ENCODE measurements around the gene CCDC171.
A peak's percentile ranks its signal among the peaks of the same experiment; 100 is the strongest.
"Not testable (repeated sequence)": the region's sequence is repeated elsewhere in the genome, so short reads cannot be mapped to it uniquely, and the experiment has no call there.

CCDC171 gene

DNA sequence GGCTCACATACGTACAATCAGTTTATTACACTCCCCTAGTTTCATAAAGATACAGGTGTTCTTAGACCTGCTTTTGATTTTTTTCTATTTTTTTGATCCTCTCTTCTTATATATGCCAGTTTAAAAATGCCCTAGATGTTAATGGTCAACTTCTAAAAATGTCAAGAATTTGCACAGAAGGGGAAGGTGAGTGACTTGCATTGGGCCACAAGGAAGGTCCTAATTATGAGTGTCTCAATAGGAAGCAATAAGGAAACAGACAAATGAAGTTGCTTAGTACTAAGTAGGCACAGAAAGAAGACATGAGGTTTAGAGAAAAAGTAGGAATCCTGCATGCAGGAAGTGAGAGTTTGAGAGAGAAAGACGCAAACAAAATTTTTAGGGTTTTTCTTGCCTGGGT lies 3.2 kb upstream of the CCDC171 start:
- no peak for DNase-seq
- Histone ChIP-seq H3K27ac (ENCODE audit: insufficient read depth, low read length, poor library complexity, severe bottlenecking) (no peak overlapping the region), H3K27me3 (replicated peaks; ENCODE audit: control insufficient read depth, insufficient read depth, low read length, poor library complexity, severe bottlenecking) (no peaks in the 10 kb centered on the region), H3K4me3 (ENCODE audit: insufficient read depth, low read depth, low read length, poor library complexity, severe bottlenecking) (no peak overlapping the region), H3K36me3 (ENCODE audit: control insufficient read depth, insufficient read depth, low read length) (no peaks in the 10 kb centered on the region), H3K4me1 (ENCODE audit: control insufficient read depth, insufficient read depth, low read length, poor library complexity, severe bottlenecking) (peaks cover 9% of the 10 kb centered on the region), H3K9me3 (ENCODE audit: control insufficient read depth, low read length) (no peaks in the 10 kb centered on the region)

DNA sequence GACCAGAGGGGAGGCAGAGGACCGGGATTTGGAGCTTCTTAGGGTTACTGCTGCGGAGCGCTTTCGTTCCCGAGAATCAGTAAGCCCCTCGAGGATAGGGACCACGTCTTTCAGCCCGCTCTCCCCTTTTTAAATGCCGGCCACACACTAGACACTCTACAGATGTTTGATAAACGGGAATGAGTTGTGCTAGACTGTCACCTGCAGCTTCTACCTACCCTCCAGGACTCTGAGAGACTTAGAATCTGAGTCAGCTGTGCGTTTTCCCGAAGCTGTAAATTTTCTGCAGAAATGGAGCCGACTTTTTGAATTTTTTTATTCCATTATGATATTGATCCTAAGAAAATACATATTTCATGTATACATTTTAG lies 670 bp downstream of the CCDC171 start:
- H3K36me3 ChIP-seq (ENCODE audit: control insufficient read depth, insufficient read depth, low read length): no peaks in the 10 kb centered on the region
- peak overlapping the region; percentile 85 for H3K4me3 ChIP-seq (ENCODE audit: insufficient read depth, low read depth, low read length, poor library complexity, severe bottlenecking)
- no peaks in the 10 kb centered on the region for H3K9me3 ChIP-seq (ENCODE audit: control insufficient read depth, low read length)
- H3K4me1 ChIP-seq (ENCODE audit: control insufficient read depth, insufficient read depth, low read length, poor library complexity, severe bottlenecking): peaks cover 9% of the 10 kb centered on the region
- H3K27ac ChIP-seq (ENCODE audit: insufficient read depth, low read length, poor library complexity, severe bottlenecking): no peak overlapping the region
- no peaks in the 10 kb centered on the region for H3K27me3 ChIP-seq (replicated peaks; ENCODE audit: control insufficient read depth, insufficient read depth, low read length, poor library complexity, severe bottlenecking)
- no peak for DNase-seq

DNA sequence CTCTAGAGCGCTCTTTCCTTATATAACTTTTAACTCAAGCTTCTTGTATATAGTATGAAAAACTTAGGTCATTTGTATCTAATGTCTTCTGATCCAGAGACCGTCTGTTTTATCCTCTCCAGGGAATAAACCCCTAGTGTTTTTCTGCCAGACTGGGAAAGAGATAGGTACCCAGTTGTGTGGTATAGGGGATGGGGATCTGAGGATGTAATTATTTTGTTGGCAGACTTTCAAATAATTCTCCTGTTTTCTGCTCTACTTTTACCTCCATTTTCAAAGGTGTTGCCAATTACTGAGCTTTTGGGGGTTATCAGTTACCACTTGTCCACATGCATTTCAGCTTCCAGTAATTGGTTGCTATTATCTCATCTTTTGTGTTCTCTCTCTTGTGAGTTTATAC lies 17.9 kb downstream of the CCDC171 start:
- Histone ChIP-seq H3K4me3 (ENCODE audit: insufficient read depth, low read depth, low read length, poor library complexity, severe bottlenecking) (no peak overlapping the region), H3K4me1 (ENCODE audit: control insufficient read depth, insufficient read depth, low read length, poor library complexity, severe bottlenecking) (no peaks in the 10 kb centered on the region), H3K9me3 (ENCODE audit: control insufficient read depth, low read length) (no peaks in the 10 kb centered on the region), H3K27me3 (replicated peaks; ENCODE audit: control insufficient read depth, insufficient read depth, low read length, poor library complexity, severe bottlenecking) (no peaks in the 10 kb centered on the region), H3K36me3 (ENCODE audit: control insufficient read depth, insufficient read depth, low read length) (no peaks in the 10 kb centered on the region), H3K27ac (ENCODE audit: insufficient read depth, low read length, poor library complexity, severe bottlenecking) (no peak overlapping the region)
- no peak for DNase-seq

DNA sequence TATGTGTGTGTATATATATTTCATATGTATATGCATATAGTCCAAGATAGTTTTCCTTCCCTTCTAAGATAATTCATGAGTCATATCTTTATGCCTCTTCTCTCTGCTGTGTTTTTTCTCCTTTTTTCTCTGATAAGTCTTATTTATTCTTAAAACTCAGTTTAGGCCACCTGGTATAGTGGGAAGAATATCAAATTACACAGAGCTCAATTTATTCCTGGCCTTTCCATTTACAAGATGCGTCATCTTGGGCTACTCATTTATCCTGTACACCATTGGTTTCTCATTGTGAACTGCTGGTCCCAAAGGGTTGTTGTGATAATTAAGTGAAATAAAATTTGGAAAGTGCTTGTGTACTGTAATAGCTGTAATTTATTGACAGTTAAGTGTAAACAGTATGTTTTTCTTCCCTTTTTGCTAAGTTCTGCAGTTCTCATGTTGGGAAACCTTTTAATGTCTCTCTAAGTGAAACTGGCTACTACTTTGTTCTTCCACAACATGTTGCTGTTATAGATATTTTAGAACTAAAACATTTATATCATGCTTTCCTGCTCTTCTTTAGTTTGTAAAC lies 19.4 kb downstream of the CCDC171 start:
- Histone ChIP-seq H3K36me3 (ENCODE audit: control insufficient read depth, insufficient read depth, low read length) (no peaks in the 10 kb centered on the region), H3K9me3 (ENCODE audit: control insufficient read depth, low read length) (no peaks in the 10 kb centered on the region), H3K27me3 (replicated peaks; ENCODE audit: control insufficient read depth, insufficient read depth, low read length, poor library complexity, severe bottlenecking) (no peaks in the 10 kb centered on the region), H3K4me3 (ENCODE audit: insufficient read depth, low read depth, low read length, poor library complexity, severe bottlenecking) (no peak overlapping the region), H3K27ac (ENCODE audit: insufficient read depth, low read length, poor library complexity, severe bottlenecking) (no peak overlapping the region), H3K4me1 (ENCODE audit: control insufficient read depth, insufficient read depth, low read length, poor library complexity, severe bottlenecking) (no peaks in the 10 kb centered on the region)
- DNase-seq: no peak

DNA sequence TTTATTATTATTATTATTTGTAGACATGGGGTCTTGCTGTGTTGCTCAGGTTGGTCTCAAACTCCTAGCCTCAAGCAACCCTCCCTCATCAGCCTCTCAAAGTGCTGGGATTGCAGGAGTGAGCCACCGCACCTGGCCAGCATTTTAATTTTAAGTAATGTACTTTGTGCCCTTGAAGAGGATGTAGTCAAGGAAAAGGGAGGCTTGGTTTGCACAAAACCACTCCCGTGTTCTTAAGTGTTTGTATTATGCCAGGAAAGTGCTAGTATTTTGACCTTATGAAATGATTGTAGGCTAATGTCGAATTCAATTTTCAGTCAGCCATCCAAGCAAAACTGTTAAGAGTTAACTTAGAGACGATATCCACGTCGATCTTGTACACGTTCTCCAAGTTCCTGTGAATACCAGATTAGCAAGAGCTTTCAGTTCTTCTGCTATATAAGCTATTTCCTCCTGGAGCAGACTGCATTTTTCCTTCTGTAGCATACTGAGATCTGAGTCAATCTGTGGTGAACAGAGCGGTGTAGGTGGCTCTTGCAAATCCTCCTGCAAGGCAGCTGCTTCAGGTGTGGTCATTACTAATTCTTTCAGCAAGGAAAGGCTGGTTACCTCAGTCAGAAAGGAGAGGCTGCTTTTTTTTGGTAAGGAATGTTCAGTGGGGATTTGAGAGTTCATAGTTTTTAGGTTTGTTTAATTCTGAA lies 23.7 kb downstream of the CCDC171 start:
- Histone ChIP-seq H3K36me3 (ENCODE audit: control insufficient read depth, insufficient read depth, low read length) (no peaks in the 10 kb centered on the region), H3K4me3 (ENCODE audit: insufficient read depth, low read depth, low read length, poor library complexity, severe bottlenecking) (no peak overlapping the region), H3K27ac (ENCODE audit: insufficient read depth, low read length, poor library complexity, severe bottlenecking) (no peak overlapping the region), H3K27me3 (replicated peaks; ENCODE audit: control insufficient read depth, insufficient read depth, low read length, poor library complexity, severe bottlenecking) (no peaks in the 10 kb centered on the region), H3K4me1 (ENCODE audit: control insufficient read depth, insufficient read depth, low read length, poor library complexity, severe bottlenecking) (no peaks in the 10 kb centered on the region), H3K9me3 (ENCODE audit: control insufficient read depth, low read length) (no peaks in the 10 kb centered on the region)
- DNase-seq: no peak

DNA sequence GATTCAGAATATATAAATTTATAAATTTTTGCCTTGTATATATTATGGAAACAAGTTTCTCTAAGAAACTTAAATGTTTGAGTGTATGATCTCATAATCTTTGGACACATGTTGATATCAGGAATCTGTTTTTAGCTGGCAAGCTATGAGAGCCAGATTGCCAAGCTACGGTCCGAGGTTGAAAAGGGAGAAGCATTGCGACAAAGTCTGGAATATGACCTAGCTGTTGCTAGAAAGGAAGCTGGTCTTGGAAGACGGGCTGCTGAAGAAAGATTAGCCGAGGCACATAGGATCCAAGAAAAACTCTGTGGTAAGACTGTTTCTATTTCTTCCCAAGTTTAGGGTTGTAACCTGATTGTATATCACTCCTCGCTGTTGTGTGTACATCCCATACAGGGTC lies 25.9 kb downstream of the CCDC171 start:
- no peaks in the 10 kb centered on the region for H3K4me1 ChIP-seq (ENCODE audit: control insufficient read depth, insufficient read depth, low read length, poor library complexity, severe bottlenecking)
- H3K9me3 ChIP-seq (ENCODE audit: control insufficient read depth, low read length): no peaks in the 10 kb centered on the region
- no peak overlapping the region for H3K4me3 ChIP-seq (ENCODE audit: insufficient read depth, low read depth, low read length, poor library complexity, severe bottlenecking)
- H3K36me3 ChIP-seq (ENCODE audit: control insufficient read depth, insufficient read depth, low read length): no peaks in the 10 kb centered on the region
- H3K27ac ChIP-seq (ENCODE audit: insufficient read depth, low read length, poor library complexity, severe bottlenecking): no peak overlapping the region
- no peaks in the 10 kb centered on the region for H3K27me3 ChIP-seq (replicated peaks; ENCODE audit: control insufficient read depth, insufficient read depth, low read length, poor library complexity, severe bottlenecking)
- no peak for DNase-seq

DNA sequence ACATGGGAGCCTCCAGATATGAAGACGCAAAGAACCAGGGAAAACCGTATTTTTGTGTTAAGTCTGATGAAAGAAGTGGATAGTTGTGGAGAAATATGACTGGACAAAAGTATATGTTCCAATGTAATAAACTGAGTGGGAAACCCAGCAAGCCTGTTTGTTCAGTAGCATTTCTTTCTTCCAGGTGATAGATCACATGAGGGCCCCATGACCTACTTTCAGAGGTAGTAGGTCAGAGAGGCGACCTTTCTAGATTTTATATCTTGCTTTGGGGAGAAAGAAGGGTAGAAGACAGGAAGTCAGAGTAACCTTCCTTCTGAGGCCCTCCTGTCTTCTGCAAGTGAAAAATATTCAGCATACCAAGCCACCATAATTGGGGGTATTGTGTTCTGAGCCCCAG lies 31.5 kb downstream of the CCDC171 start:
- Histone ChIP-seq H3K9me3 (ENCODE audit: control insufficient read depth, low read length) (no peaks in the 10 kb centered on the region), H3K27ac (ENCODE audit: insufficient read depth, low read length, poor library complexity, severe bottlenecking) (no peak overlapping the region), H3K4me1 (ENCODE audit: control insufficient read depth, insufficient read depth, low read length, poor library complexity, severe bottlenecking) (no peaks in the 10 kb centered on the region), H3K27me3 (replicated peaks; ENCODE audit: control insufficient read depth, insufficient read depth, low read length, poor library complexity, severe bottlenecking) (no peaks in the 10 kb centered on the region), H3K36me3 (ENCODE audit: control insufficient read depth, insufficient read depth, low read length) (no peaks in the 10 kb centered on the region), H3K4me3 (ENCODE audit: insufficient read depth, low read depth, low read length, poor library complexity, severe bottlenecking) (no peak overlapping the region)
- DNase-seq: no peak

DNA sequence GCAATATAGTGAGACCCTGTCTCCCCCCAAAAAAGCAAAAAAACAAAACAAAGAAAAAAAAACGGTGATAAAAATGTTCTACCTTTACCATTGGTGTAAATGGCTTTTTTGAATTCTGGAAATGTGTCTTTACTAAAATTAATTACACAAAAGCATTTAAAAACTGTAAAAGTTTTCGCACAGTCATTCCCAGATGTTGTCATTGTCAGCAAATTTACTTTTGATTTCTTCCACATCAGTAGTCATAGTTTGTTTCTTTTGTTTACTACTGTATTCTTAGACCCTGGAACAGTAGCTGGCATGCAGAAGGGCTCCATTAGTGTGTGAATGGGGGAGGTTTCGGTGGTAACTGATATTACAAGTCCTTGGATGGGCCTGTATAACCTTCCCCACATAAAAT lies 39.5 kb downstream of the CCDC171 start:
- H3K4me1 ChIP-seq (ENCODE audit: control insufficient read depth, insufficient read depth, low read length, poor library complexity, severe bottlenecking): no peaks in the 10 kb centered on the region
- no peak for DNase-seq

DNA sequence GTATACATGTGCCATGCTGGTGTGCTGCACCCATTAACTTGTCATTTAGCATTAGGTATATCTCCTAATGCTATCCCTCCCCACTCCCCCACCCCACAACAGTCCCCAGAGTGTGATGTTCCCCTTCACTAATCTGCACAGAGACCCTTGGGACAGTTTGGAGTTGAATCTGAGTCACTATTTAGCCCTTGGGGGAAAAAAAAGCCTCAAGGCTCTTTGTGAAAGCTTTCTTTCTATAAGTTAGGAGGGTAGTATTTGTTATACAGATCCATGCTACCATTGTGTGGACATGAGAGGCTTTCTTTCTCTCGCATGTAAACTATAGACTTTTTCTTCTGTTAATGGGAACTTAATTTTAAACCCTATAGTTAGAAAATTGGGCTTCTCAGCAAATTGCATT lies 40.1 kb downstream of the CCDC171 start:
- not testable (repeated sequence) for DNase-seq; H3K27me3 ChIP-seq (replicated peaks; ENCODE audit: control insufficient read depth, insufficient read depth, low read length, poor library complexity, severe bottlenecking); H3K4me3 ChIP-seq (ENCODE audit: insufficient read depth, low read depth, low read length, poor library complexity, severe bottlenecking); H3K36me3 ChIP-seq (ENCODE audit: control insufficient read depth, insufficient read depth, low read length); H3K9me3 ChIP-seq (ENCODE audit: control insufficient read depth, low read length); H3K4me1 ChIP-seq (ENCODE audit: control insufficient read depth, insufficient read depth, low read length, poor library complexity, severe bottlenecking); H3K27ac ChIP-seq (ENCODE audit: insufficient read depth, low read length, poor library complexity, severe bottlenecking)

More for the DNA sequence above, 39.5 kb downstream of the CCDC171 start:
- Histone ChIP-seq H3K9me3 (ENCODE audit: control insufficient read depth, low read length) (no peaks in the 10 kb centered on the region), H3K27me3 (replicated peaks; ENCODE audit: control insufficient read depth, insufficient read depth, low read length, poor library complexity, severe bottlenecking) (no peaks in the 10 kb centered on the region), H3K27ac (ENCODE audit: insufficient read depth, low read length, poor library complexity, severe bottlenecking) (no peak overlapping the region), H3K36me3 (ENCODE audit: control insufficient read depth, insufficient read depth, low read length) (no peaks in the 10 kb centered on the region), H3K4me3 (ENCODE audit: insufficient read depth, low read depth, low read length, poor library complexity, severe bottlenecking) (no peak overlapping the region)

DNA sequence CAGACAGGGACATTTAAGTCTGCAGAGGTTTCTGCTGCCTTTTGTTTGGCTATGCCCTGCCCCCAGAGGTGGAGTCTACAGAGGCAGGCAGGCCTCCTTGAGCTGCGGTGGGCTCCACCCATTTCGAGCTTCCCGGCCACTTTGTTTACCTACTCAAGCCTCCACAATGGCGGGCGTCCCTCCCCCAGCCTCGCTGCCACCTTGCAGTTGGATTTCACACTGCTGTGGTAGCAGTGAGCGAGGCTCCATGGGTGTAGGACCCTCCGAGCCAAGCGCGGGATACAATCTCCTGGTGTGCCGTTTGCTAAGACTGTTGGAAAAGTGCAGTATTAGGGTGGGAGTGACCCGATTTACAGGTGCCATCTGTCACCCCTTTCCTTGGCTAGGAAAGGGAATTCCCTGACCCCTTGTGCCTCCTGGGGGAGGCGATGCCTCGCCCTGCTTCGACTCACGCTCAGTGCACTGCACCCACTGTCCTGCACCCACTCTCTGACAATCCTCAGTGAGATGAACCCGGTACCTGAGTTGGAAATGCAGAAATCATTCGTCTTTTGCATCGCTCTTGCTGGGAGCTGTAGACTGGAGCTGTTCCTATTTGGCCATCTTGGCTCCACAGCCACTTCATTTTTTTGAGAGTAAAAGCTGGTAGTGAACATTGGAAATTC lies 48.0 kb downstream of the CCDC171 start:
- H3K27ac ChIP-seq (ENCODE audit: insufficient read depth, low read length, poor library complexity, severe bottlenecking); DNase-seq; H3K9me3 ChIP-seq (ENCODE audit: control insufficient read depth, low read length); H3K4me1 ChIP-seq (ENCODE audit: control insufficient read depth, insufficient read depth, low read length, poor library complexity, severe bottlenecking); H3K27me3 ChIP-seq (replicated peaks; ENCODE audit: control insufficient read depth, insufficient read depth, low read length, poor library complexity, severe bottlenecking); H3K36me3 ChIP-seq (ENCODE audit: control insufficient read depth, insufficient read depth, low read length); H3K4me3 ChIP-seq (ENCODE audit: insufficient read depth, low read depth, low read length, poor library complexity, severe bottlenecking): not testable (repeated sequence)

All from effector memory CD4-positive, alpha-beta T cell (primary cell).